A549 (cell line): ENCODE data around the gene MEX3C. TPM values are rescaled to one million over a fixed set of nuclear protein-coding genes. Genes with fewer than 3 reads are reported as not detected.

ENCODE experiments used
- ATAC-seq, 2 experiments: fragments of 200-7000 bp in 1 of 2; fragments of >200 bp in 1 of 2; cut with Nextera tagmentation in 1 of 2; cut with Tn5 transposase in 1 of 2; 3 replicates each; pipeline versions ENCODE4 v1.8.0 to v1.9.1; 2018 to 2020; ENCODE audit warnings: mild to moderate bottlenecking in 1 of 2, moderate library complexity in 1 of 2
- CTCF ChIA-PET: fragments of 300-600 bp; sonication (Branson Sonifier 250); formaldehyde crosslinking; extraction: SDS; loops from one replicate; lab custom pipeline; 2021; ENCODE audit warnings: antibody characterized with exemption, inconsistent platforms; lab: Yijun Ruan, JAX
- POLR2A ChIA-PET: fragments of 350-600 bp; formaldehyde crosslinking; extraction: SDS; loops from one replicate; lab custom pipeline; 2021; ENCODE audit warnings: antibody characterized with exemption, inconsistent platforms; lab: Yijun Ruan, JAX
- DNase-seq, 2 experiments: peaks; one replicate each; pipeline versions ENCODE4 v3.0.0 to v3.0.0-alpha.2; 2011 to 2016; ENCODE audit warnings: low read depth in 1 of 2, low spot score in 1 of 2
- FAIRE-seq: peaks from 2 replicates; lab custom pipeline; 2011; peaks lifted over from hg19 to GRCh38; lab: Jason Lieb, UNC
- H3K27ac ChIP-seq, 2 experiments: fragments of >200 bp; sonication (Bioruptor Twin); formaldehyde crosslinking; 3 replicates each; pipeline ENCODE4 v1.5.1; 2016 to 2017
- H3K4me1 ChIP-seq: fragments of >200 bp; sonication (Bioruptor Twin); formaldehyde crosslinking; 3 replicates; pipeline ENCODE4 v1.6.1; 2016
- H3K4me2 ChIP-seq: fragments of >200 bp; sonication (Bioruptor Twin); formaldehyde crosslinking; 3 replicates; pipeline ENCODE4 v1.6.1; 2016
- H3K4me3 ChIP-seq: fragments of >200 bp; sonication (Bioruptor Twin); formaldehyde crosslinking; 3 replicates; pipeline ENCODE4 v1.5.1; 2016
- H3K9me3 ChIP-seq: fragments of >200 bp; sonication (Bioruptor Twin); formaldehyde crosslinking; 3 replicates; pipeline ENCODE4 v1.6.1; 2016
- CHD2 ChIP-seq: fragments of 150-350 bp; IDR thresholded peaks from 2 replicates; pipeline ENCODE4 v1.6.1; 2014; ENCODE audit warnings: low read length; ENCODE audit not compliant: partially characterized antibody
- ELK1 ChIP-seq: fragments of 150-350 bp; IDR thresholded peaks from 2 replicates; pipeline ENCODE4 v1.6.1; 2014; ENCODE audit warnings: low read depth, mild to moderate bottlenecking, low read length
- FOSB ChIP-seq: fragments of 250-450 bp; sonication (Bioruptor Pico); IDR thresholded peaks from 2 replicates; pipeline ENCODE4 v1.5.0; 2020; ENCODE audit warnings: mild to moderate bottlenecking, moderate library complexity
- FOXS1 ChIP-seq: fragments of 250-450 bp; sonication (Bioruptor Pico); IDR thresholded peaks from 2 replicates; pipeline ENCODE4 v1.5.0; 2020; ENCODE audit warnings: mild to moderate bottlenecking, moderate library complexity
- GATA3 ChIP-seq: IDR thresholded peaks from 2 replicates; pipeline ENCODE4 v1.6.1; 2012; ENCODE audit warnings: borderline replicate concordance
- HOXB13 ChIP-seq: fragments of 250-450 bp; sonication (Bioruptor Pico); IDR thresholded peaks from 2 replicates; pipeline ENCODE4 v1.5.0; 2020; ENCODE audit warnings: low read depth, mild to moderate bottlenecking, moderate library complexity
- HOXB5 ChIP-seq: fragments of 250-450 bp; sonication (Bioruptor Pico); IDR thresholded peaks from 2 replicates; pipeline ENCODE4 v1.5.0; 2020; ENCODE audit warnings: mild to moderate bottlenecking, moderate library complexity
- MAZ ChIP-seq: fragments of 150-350 bp; IDR thresholded peaks from 2 replicates; pipeline ENCODE4 v1.6.1; 2014; ENCODE audit warnings: antibody characterized with exemption, low read depth, low read length, borderline replicate concordance
- NPAS2 ChIP-seq: fragments of 250-450 bp; sonication (Bioruptor Pico); IDR thresholded peaks from 2 replicates; pipeline ENCODE4 v1.8.0; 2022; ENCODE audit warnings: mild to moderate bottlenecking, moderate library complexity, borderline replicate concordance
- PHF8 ChIP-seq: fragments of 200-600 bp; sonication (generic); IDR thresholded peaks from 2 replicates; pipeline ENCODE4 v1.6.1; 2016; ENCODE audit warnings: low read depth, mild to moderate bottlenecking, antibody characterized with exemption, moderate library complexity, borderline replicate concordance
- POLR2AphosphoS2 ChIP-seq: conservative IDR thresholded peaks from 2 replicates; pipeline ENCODE4 v1.6.1; 2012; ENCODE audit warnings: low read length, improper control_type of control experiment, inconsistent platforms
- RCOR1 ChIP-seq: fragments of 150-350 bp; IDR thresholded peaks from 2 replicates; pipeline ENCODE4 v1.6.1; 2014; ENCODE audit warnings: antibody characterized with exemption, low read length, low read depth
- RFX5 ChIP-seq: fragments of 450-650 bp; IDR thresholded peaks from 2 replicates; pipeline ENCODE4 v1.7.1; 2014; ENCODE audit warnings: antibody characterized with exemption, mild to moderate bottlenecking, moderate library complexity
- TP53 ChIP-seq: fragments of 250-450 bp; sonication (Bioruptor Pico); IDR thresholded peaks from 2 replicates; pipeline ENCODE4 v1.5.0; 2021; ENCODE audit warnings: mild to moderate bottlenecking, moderate library complexity
- ZC3H11A ChIP-seq: fragments of 450-650 bp; IDR thresholded peaks from 2 replicates; pipeline ENCODE4 v1.6.1; 2014; ENCODE audit warnings: antibody characterized with exemption, mild to moderate bottlenecking
- ZFP36 ChIP-seq: fragments of 450-650 bp; IDR thresholded peaks from 2 replicates; pipeline ENCODE4 v1.6.1; 2014; ENCODE audit warnings: borderline replicate concordance; ENCODE audit not compliant: partially characterized antibody
- ZNF302 ChIP-seq: fragments of 250-450 bp; sonication (Bioruptor Pico); IDR thresholded peaks from 2 replicates; pipeline ENCODE4 v1.9.0; 2021; ENCODE audit warnings: inconsistent platforms, mild to moderate bottlenecking, moderate library complexity
- ZSCAN20 ChIP-seq: fragments of 250-450 bp; sonication (Bioruptor Pico); IDR thresholded peaks from 2 replicates; pipeline ENCODE4 v1.8.0; 2022; ENCODE audit warnings: mild to moderate bottlenecking, moderate library complexity
- WGBS: methylation state at CpG from one replicate; pipeline ENCODE4 v1.1.6; 2017; ENCODE audit errors: missing lambda C conversion rate; 5-methylcytosine and 5-hydroxymethylcytosine counted together
- polyA plus RNA-seq, 4 experiments: library from polyadenylated mRNA; depleted of rRNA in 3 of 4; stranded (reverse); fragments of >200 nt; fragmentation: RNase III in 1 of 4; extraction: RNeasy Plus Mini Kit Qiagen cat#74134 plus additional on column Dnase treatment in 1 of 4; gene quantifications; 2 replicates in 3 of 4; 3 replicates in 1 of 4; pipeline ENCODE4 v1.2.3, GENCODE V29; 2011 to 2017
- TF ChIP-seq, protein P1 (sequence below): fragments of >200 bp; sonication (Bioruptor Twin); formaldehyde crosslinking; IDR thresholded peaks from 3 replicates; pipeline ENCODE4 v1.5.1; 2016

The MEX3C gene
- polyA plus RNA-seq, 2 of the 4 experiments (the other 2 are of a cell fraction): 17.2 to 48.5 TPM

DNA sequence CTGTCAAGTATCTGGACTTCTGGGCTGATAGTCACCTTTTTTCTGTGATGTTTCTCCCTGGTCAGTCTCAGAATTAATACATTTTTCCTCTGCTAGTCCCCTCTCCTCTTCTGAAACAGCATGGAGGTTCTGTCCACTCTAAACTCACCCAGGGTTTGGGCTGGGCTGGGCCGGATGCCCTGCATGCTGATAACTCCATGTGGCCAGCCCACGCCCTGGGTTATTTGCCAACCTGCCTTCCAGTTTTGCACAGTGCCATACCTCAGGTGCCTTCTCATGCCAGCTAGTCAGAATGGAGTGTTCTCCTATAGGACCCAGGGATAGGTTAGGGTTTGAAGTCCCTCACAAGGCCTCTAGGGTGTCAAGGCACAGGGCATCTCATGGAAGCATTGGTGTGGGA lies 32.2 kb downstream of the MEX3C start:
- Histone ChIP-seq H3K4me2 (no peak overlapping the region), H3K9me3 (no peaks in the 10 kb centered on the region), H3K4me1 (no peaks in the 10 kb centered on the region), H3K27ac (no peak overlapping the region), H3K4me3 (no peak overlapping the region)
- TF ChIP-seq FOSB (CRISPR knock-in tag) (no peak), ELK1 (no peak), ZFP36 (no peak), ZSCAN20 (CRISPR knock-in tag) (no peak), TP53 (no peak), FOXS1 (CRISPR knock-in tag) (no peak), HOXB13 (no peak)
- CTCF ChIA-PET: no interaction called here
- DNase-seq: no peak
- FAIRE-seq: no peak
- 0 out of 6 replicates have a peak, but pooled peaks of 1 of the 2 experiments have one; percentile 26 for ATAC-seq
- POLR2A ChIA-PET: no interaction called here
- WGBS: 89% methylated on average over 1 of the region's 2 CpGs

- no peaks in the 10 kb centered on the region for H3K9me3 ChIP-seq
- no peaks in the 10 kb centered on the region for H3K4me1 ChIP-seq
- TF ChIP-seq HOXB5 (CRISPR knock-in tag): no peak
- TF ChIP-seq MAZ: no peak
- TF ChIP-seq, protein P1, sequence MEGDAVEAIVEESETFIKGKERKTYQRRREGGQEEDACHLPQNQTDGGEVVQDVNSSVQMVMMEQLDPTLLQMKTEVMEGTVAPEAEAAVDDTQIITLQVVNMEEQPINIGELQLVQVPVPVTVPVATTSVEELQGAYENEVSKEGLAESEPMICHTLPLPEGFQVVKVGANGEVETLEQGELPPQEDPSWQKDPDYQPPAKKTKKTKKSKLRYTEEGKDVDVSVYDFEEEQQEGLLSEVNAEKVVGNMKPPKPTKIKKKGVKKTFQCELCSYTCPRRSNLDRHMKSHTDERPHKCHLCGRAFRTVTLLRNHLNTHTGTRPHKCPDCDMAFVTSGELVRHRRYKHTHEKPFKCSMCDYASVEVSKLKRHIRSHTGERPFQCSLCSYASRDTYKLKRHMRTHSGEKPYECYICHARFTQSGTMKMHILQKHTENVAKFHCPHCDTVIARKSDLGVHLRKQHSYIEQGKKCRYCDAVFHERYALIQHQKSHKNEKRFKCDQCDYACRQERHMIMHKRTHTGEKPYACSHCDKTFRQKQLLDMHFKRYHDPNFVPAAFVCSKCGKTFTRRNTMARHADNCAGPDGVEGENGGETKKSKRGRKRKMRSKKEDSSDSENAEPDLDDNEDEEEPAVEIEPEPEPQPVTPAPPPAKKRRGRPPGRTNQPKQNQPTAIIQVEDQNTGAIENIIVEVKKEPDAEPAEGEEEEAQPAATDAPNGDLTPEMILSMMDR: no peak
- no peak for TF ChIP-seq GATA3
- no peak for TF ChIP-seq ZSCAN20 (CRISPR knock-in tag)
- no peak for TF ChIP-seq NPAS2 (CRISPR knock-in tag)
- TF ChIP-seq FOSB (CRISPR knock-in tag): no peak
- TF ChIP-seq CHD2: no peak
- TF ChIP-seq, all 56 proteins: peak for 0
- no peak for FAIRE-seq
- DNase-seq: no peak
- POLR2A ChIA-PET: no interaction called here
- H3K4me3 ChIP-seq: no peak overlapping the region
- 95% methylated on average over 2 of the region's 2 CpGs for WGBS
- no peak overlapping the region for H3K4me2 ChIP-seq
- no peak overlapping the region for H3K27ac ChIP-seq
- CTCF ChIA-PET: no interaction called here
- ATAC-seq: no peak
Observed at GRCh38 chr18:51164761-51165281, 32.7 kb downstream of the MEX3C start.

DNA sequence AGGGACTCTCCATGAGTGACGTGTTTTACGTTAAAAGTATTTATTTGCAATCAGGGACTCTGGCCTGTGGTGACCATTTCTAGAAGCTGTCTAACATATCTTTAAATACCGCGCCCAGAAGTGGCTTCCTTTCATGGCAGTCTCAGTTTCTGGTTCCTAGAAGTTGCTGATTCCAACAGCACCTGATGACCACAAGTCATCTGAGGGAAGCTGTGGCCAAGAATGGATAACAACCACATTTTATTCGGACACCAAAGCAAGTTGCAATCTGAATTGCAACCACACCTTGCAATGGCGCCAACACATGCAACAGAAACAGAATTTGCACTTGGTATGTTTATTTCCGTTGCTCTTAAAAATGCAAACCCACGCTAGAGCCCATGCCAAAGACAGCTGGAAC lies 33.1 kb downstream of the MEX3C start:
- Histone ChIP-seq H3K4me1 (no peaks in the 10 kb centered on the region), H3K27ac (no peak overlapping the region), H3K4me2 (no peak overlapping the region), H3K9me3 (no peaks in the 10 kb centered on the region), H3K4me3 (no peak overlapping the region)
- 97% methylated on average over 8 of the region's 8 CpGs for WGBS
- CTCF ChIA-PET: no interaction called here
- FAIRE-seq (no peak), DNase-seq (no peak), ATAC-seq (no peak)
- POLR2A ChIA-PET: no interaction called here
- TF ChIP-seq ZC3H11A (no peak), FOXS1 (CRISPR knock-in tag) (no peak), ZNF302 (CRISPR knock-in tag) (no peak), POLR2AphosphoS2 (no peak), MAZ (no peak), RFX5 (no peak), CHD2 (no peak), RCOR1 (no peak), PHF8 (no peak)
